Endodermal cell (in vitro differentiated cells): ENCODE results near the gene PSMB4. TPM values are rescaled to one million over a fixed set of nuclear protein-coding genes. Genes with fewer than 3 reads are reported as not detected.

ENCODE experiments used
- DNase-seq: peaks from one replicate; pipeline ENCODE4 v3.0.0-alpha.2; 2017
- H3K27ac ChIP-seq: 2 replicates; pipeline ENCODE4 v1.5.1; 2013; ENCODE audit warnings: mild to moderate bottlenecking, low read depth, low read length, moderate library complexity
- H3K27me3 ChIP-seq: 2 replicates; pipeline ENCODE4 v1.6.1; 2013; ENCODE audit warnings: mild to moderate bottlenecking, low read length, moderate library complexity; ENCODE audit not compliant: insufficient read depth, control insufficient read depth, poor library complexity, severe bottlenecking
- H3K36me3 ChIP-seq: 2 replicates; pipeline ENCODE4 v1.7.0; 2013; ENCODE audit warnings: mild to moderate bottlenecking, low read length, moderate library complexity; ENCODE audit not compliant: control insufficient read depth, insufficient read depth
- H3K4me1 ChIP-seq: one replicate; pipeline ENCODE4 v1.7.0; 2013; ENCODE audit warnings: low read length; ENCODE audit not compliant: control insufficient read depth, insufficient read depth
- H3K4me3 ChIP-seq: 2 replicates; pipeline ENCODE4 v1.5.1; 2013; ENCODE audit warnings: mild to moderate bottlenecking, low read length, moderate library complexity
- H3K9ac ChIP-seq: 2 replicates; pipeline ENCODE4 v1.6.1; 2013; ENCODE audit warnings: mild to moderate bottlenecking, low read length, moderate library complexity; ENCODE audit not compliant: poor library complexity, severe bottlenecking; ENCODE audit errors: extremely low read depth
- H3K9me3 ChIP-seq: 2 replicates; pipeline ENCODE4 v1.6.1; 2013; ENCODE audit warnings: mild to moderate bottlenecking, low read length, moderate library complexity; ENCODE audit not compliant: control insufficient read depth
- H3K27ac Mint-ChIP-seq: 2 replicates; pipeline ENCODE4 v1.8.0; 2020; ENCODE audit warnings: mixed read lengths
- H3K27me3 Mint-ChIP-seq: 2 replicates; pipeline ENCODE4 v1.8.0; 2021; ENCODE audit warnings: mild to moderate bottlenecking, mixed read lengths; ENCODE audit not compliant: insufficient read depth
- H3K36me3 Mint-ChIP-seq: 2 replicates; pipeline ENCODE4 v1.8.0; 2020; ENCODE audit warnings: low read depth, mixed read lengths
- H3K4me1 Mint-ChIP-seq: 2 replicates; pipeline ENCODE4 v1.8.0; 2020; ENCODE audit warnings: mixed read lengths
- H3K4me3 Mint-ChIP-seq: 2 replicates; pipeline ENCODE4 v1.8.0; 2020; ENCODE audit warnings: mild to moderate bottlenecking, moderate library complexity, mixed read lengths
- H3K9me3 Mint-ChIP-seq: 2 replicates; pipeline ENCODE4 v1.8.0; 2020; ENCODE audit warnings: mild to moderate bottlenecking, mixed read lengths
- CTCF ChIP-seq: fragments of 200-600 bp; sonication (generic); conservative IDR thresholded peaks from 2 replicates; pipeline ENCODE4 v1.5.0; 2021; ENCODE audit warnings: antibody characterized with exemption, mild to moderate bottlenecking
- WGBS, 2 experiments: methylation state at CpG; one replicate each; pipeline versions ENCODE4 v1.1.5 to v1.1.7; 2013; ENCODE audit warnings: missing lambda C conversion rate in 2 of 2, mixed read lengths in 1 of 2; ENCODE audit not compliant: insufficient coverage in 1 of 2, insufficient read length in 1 of 2; 5-methylcytosine and 5-hydroxymethylcytosine counted together
- total RNA-seq, 2 donors: library from RNA; stranded (reverse); fragmentation: NEBNext Ultra II Directional in 1 of 2; extraction: Animal tissue kit (Norgen Biotek cat#: 25700) in 1 of 2; gene quantifications; 2 replicates in 1 of 2; 3 replicates in 1 of 2; pipeline ENCODE4 v1.2.1, GENCODE V29; 2021

PSMB4 gene
- total RNA-seq, 2 donors from 2014 or later: 327 to 333 TPM

- Histone ChIP-seq H3K4me1 (no peaks in the 10 kb centered on the region), H3K27me3 (no peaks in the 10 kb centered on the region), H3K9me3 (no peaks in the 10 kb centered on the region), H3K4me3 (no peak overlapping the region), H3K9ac (no peak overlapping the region), H3K36me3 (peaks cover 88% of the 10 kb centered on the region), H3K27ac (no peak overlapping the region)
- DNase-seq: no peak
- H3K4me1 Mint-ChIP-seq: no peaks in the 10 kb centered on the region
- no peaks in the 10 kb centered on the region for H3K9me3 Mint-ChIP-seq
- H3K27ac Mint-ChIP-seq: no peak overlapping the region
- H3K4me3 Mint-ChIP-seq: no peak overlapping the region
- H3K36me3 Mint-ChIP-seq: peaks cover 72% of the 10 kb centered on the region
- no peak for TF ChIP-seq CTCF
- H3K27me3 Mint-ChIP-seq: no peaks in the 10 kb centered on the region
Measured at GRCh38 chr1:151408891-151409290, 9.5 kb downstream of the PSMB4 start.

GRCh38 chr1:151411884-151412283 is 12.5 kb downstream of the PSMB4 start:
- DNase-seq: no peak
- H3K27me3 ChIP-seq: no peaks in the 10 kb centered on the region
- no peaks in the 10 kb centered on the region for H3K27me3 Mint-ChIP-seq
- no peaks in the 10 kb centered on the region for H3K9me3 ChIP-seq
- H3K9me3 Mint-ChIP-seq: no peaks in the 10 kb centered on the region
- WGBS, 2 experiments: 92 to 94% methylated on average over 2 of the region's 2 CpGs
- H3K4me3 ChIP-seq: no peak overlapping the region
- H3K27ac ChIP-seq: no peak overlapping the region
- no peak for TF ChIP-seq CTCF
- no peak overlapping the region for H3K27ac Mint-ChIP-seq
- H3K4me1 ChIP-seq: no peaks in the 10 kb centered on the region
- H3K9ac ChIP-seq: no peak overlapping the region
- peaks cover 84% of the 10 kb centered on the region for H3K36me3 ChIP-seq
- H3K4me1 Mint-ChIP-seq: no peaks in the 10 kb centered on the region
- H3K36me3 Mint-ChIP-seq: peaks cover 72% of the 10 kb centered on the region
- no peak overlapping the region for H3K4me3 Mint-ChIP-seq

- Mint-ChIP-seq H3K27ac (no peak overlapping the region), H3K4me3 (no peak overlapping the region), H3K4me1 (no peaks in the 10 kb centered on the region), H3K9me3 (no peaks in the 10 kb centered on the region), H3K36me3 (peaks cover 68% of the 10 kb centered on the region), H3K27me3 (no peaks in the 10 kb centered on the region)
- H3K4me3 ChIP-seq: no peak overlapping the region
- 90 to 100% methylated on average over 2 to 4 of the region's 4 CpGs for WGBS, 2 experiments
- no peak overlapping the region for H3K9ac ChIP-seq
- no peak for TF ChIP-seq CTCF
- DNase-seq: peak; percentile 45
- no peak overlapping the region for H3K27ac ChIP-seq
- no peaks in the 10 kb centered on the region for H3K9me3 ChIP-seq
- no peaks in the 10 kb centered on the region for H3K4me1 ChIP-seq
- H3K27me3 ChIP-seq: no peaks in the 10 kb centered on the region
- H3K36me3 ChIP-seq: peaks cover 82% of the 10 kb centered on the region
Measured at GRCh38 chr1:151416231-151416630, 16.9 kb downstream of the PSMB4 start.
